ENCODE results near the gene PNPLA7. TPM values are rescaled to one million over a fixed set of nuclear protein-coding genes. Genes with fewer than 3 reads are reported as not detected.
A peak's percentile ranks its signal among the peaks of the same experiment; 100 is the strongest.

PNPLA7 gene
- polyA plus RNA-seq, 1 of the 3 experiments (the other 2 are of a cell fraction): 0.99 TPM

- TF ChIP-seq USF1 (IDR thresholded peaks at IDR 0.05; ENCODE audit: borderline replicate concordance, low read depth) (peak; percentile 44; the same call in 1 of the 2 replicates), TEAD4 (IDR thresholded peaks at IDR 0.05; ENCODE audit: borderline replicate concordance, insufficient read depth) (no peak), CHD2 (IDR thresholded peaks at IDR 0.05; ENCODE audit: low read length, partially characterized antibody) (peak; percentile 62), POLR2AphosphoS5 (IDR thresholded peaks at IDR 0.05; ENCODE audit: low read depth, low read length) (no peak; the same call in 1 of the 2 replicates), JUND (IDR thresholded peaks at IDR 0.05) (no peak), GABPA (IDR thresholded peaks at IDR 0.05; ENCODE audit: low read depth) (peak; percentile 89), SIN3A (IDR thresholded peaks at IDR 0.05; ENCODE audit: borderline replicate concordance, low read depth, low read length) (peak; percentile 56; the same call in 1 of the 2 replicates), MAX (IDR thresholded peaks at IDR 0.05; ENCODE audit: low read depth) (peak; percentile 54), PBX3 (IDR thresholded peaks at IDR 0.05) (no peak), GATA2 (CRISPR knock-in tag; IDR thresholded peaks at IDR 0.05) (no peak), SMC3 (IDR thresholded peaks at IDR 0.05; ENCODE audit: low read depth, low read length) (peak; percentile 45; the same call in 1 of the 2 replicates), TCF12 (IDR thresholded peaks at IDR 0.05) (peak; percentile 21; the same call in 1 of the 2 replicates), NFIC (IDR thresholded peaks at IDR 0.05; ENCODE audit: borderline replicate concordance) (0 out of 2 replicates have a peak, but pooled peaks have one; percentile 11)
Measured at GRCh38 chr9:137422604-137423513, 127.3 kb downstream of the PNPLA7 start, which contains the start of the genes EXD3 and NOXA1 (continued).

- Histone ChIP-seq H3K9ac (peak overlapping the region; percentile 71), H3K4me1 (ENCODE audit: control insufficient read depth in 1 of 2, insufficient read depth in 2 of 2, low read depth in 1 of 2, low read length in 1 of 2) (peaks cover 0 to 21% of the 10 kb centered on the region in 2 experiments; a peak in 2 of 4 replicates), H3K27me3 (ENCODE audit: insufficient read depth) (no peaks in the 10 kb centered on the region), H4K20me1 (ENCODE audit: insufficient read depth) (no peaks in the 10 kb centered on the region), H3K9me3 (no peaks in the 10 kb centered on the region), H3K4me3 (ENCODE audit: low read depth in 2 of 2, low read length in 1 of 2) (peak overlapping the region; percentile 81 to 86), H3K4me2 (peak overlapping the region; percentile 93), H3F3A (replicated peaks; ENCODE audit: insufficient read depth) (peaks cover 17% of the 10 kb centered on the region), H2AFZ (ENCODE audit: low read depth) (peak overlapping the region; percentile 58), H3K27ac (ENCODE audit: low read depth in 2 of 2, low read length in 1 of 2) (peak overlapping the region in 1 of 2 experiments; percentile 31; a peak in 1 of 4 replicates), H3K9me2 (no peaks in the 10 kb centered on the region), H3K79me2 (ENCODE audit: insufficient read depth) (peaks cover 36% of the 10 kb centered on the region), H3K36me3 (replicated peaks in 1 of 2; ENCODE audit: control insufficient read depth in 1 of 2, insufficient read depth in 2 of 2, low read length in 1 of 2) (no peaks in the 10 kb centered on the region)
- TF ChIP-seq REST (IDR thresholded peaks at IDR 0.05; ENCODE audit: low read depth, low read length) (no peak), TAF1 (IDR thresholded peaks at IDR 0.05; ENCODE audit: borderline replicate concordance, low read depth, low read length) (no peak), FOXJ3 (CRISPR knock-in tag; IDR thresholded peaks at IDR 0.05) (no peak), JUND (IDR thresholded peaks at IDR 0.05) (no peak), CTCF (IDR thresholded peaks at IDR 0.05) (no peak), MXI1 (IDR thresholded peaks at IDR 0.05; ENCODE audit: low read depth, low read length) (no peak), POLR2AphosphoS5 (IDR thresholded peaks at IDR 0.05; ENCODE audit: low read depth, low read length) (no peak), MEF2A (IDR thresholded peaks at IDR 0.05; ENCODE audit: borderline replicate concordance, low read depth) (no peak)
- 8% methylated on average over 11 of the region's 11 CpGs for WGBS (ENCODE audit: low lambda C conversion rate)
- POLR2A ChIA-PET: interaction anchor here (0.7 to 1.2 kb wide), 2 partner anchors 11 to 221 kb away, joined by 3 read pairs; no protein-coding TSS in a partner anchor
- CTCF ChIA-PET: interaction anchor here (0.6 to 4.4 kb wide), 16 partner anchors 8 to 649 kb away, joined by 3 to 27 read pairs (median 6); partner anchors contain the start of genes ENTPD8 and NRARP
- no peak for DNase-seq
Measured at GRCh38 chr9:137421838-137422603, 128.2 kb downstream of the PNPLA7 start.

Data from SK-N-SH (cell line).